Stimulated activated CD8-positive, alpha-beta memory T cell treated with anti-CD3 and anti-CD28 coated beads, Interleukin-12 subunit alpha, Interleukin-12 subunit beta, amount 100 ng/mL, for 24 hours (primary cell): Measurements from ENCODE around the gene GDPD4.

Experiments
- DNase-seq: peaks from one replicate; pipeline ENCODE4 v3.0.0-alpha.2; 2020; ENCODE audit errors: extremely low read depth

GDPD4 gene

GRCh38 chr11:77244277-77245027 lies 57.0 kb downstream of the GDPD4 start:
- no peak for DNase-seq

DNA sequence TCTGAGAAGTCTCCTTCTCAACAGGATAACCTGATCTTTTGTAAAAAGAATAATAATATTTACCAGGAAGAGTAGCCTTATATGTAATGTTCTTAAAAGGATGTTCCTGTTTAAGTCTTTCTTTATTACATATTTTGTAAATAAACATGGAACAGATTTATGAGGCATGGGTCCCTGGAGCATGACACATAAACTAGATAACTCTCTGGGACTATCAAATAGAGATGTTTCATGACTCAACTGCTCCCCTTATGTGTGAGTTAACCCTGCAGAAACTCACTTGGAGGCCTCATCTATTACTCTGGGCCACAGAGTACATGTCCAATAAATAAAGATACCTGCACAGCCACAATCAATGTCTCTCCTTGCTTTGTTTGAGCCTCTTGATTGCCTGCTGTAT lies 64.6 kb downstream of the GDPD4 start:
- no peak for DNase-seq

DNA sequence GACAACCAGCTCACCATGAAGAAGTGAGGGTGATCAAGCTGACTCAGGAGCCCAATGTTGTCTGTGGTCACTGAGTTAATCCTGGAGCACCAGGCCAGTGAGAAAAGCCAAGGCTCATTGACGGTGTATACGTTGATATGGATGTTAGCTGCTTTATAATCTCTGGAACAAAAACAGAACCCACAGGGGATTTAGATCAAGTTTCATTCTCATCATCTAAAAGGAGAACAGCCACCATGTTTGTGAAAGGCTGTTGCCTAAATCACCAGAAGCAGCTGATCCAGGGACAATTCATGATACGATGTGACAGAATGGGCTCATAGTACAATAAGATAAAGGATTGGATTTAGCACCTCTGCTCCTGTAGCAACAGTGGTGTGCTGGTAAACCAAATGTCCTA lies 68.5 kb downstream of the GDPD4 start:
- DNase-seq, result no peak

DNA sequence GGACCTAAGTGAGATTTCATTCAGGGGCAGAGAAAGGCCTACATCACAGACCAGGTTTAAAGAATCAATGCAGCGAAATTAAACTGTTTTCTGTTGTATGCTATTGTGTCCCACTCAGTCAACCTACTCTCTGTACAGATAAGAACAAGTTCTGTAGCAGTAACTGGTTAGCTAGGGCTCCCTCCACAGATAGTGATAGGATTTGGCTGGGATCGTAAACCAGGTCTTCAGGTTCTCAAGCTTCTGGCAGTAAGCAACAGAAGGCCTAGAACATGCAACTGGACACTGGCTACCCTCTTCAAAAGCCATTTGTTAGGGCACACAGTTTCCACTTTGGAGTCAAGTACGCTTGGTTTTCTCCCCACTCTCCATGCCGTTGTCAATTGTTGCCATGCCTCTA lies 69.2 kb downstream of the GDPD4 start:
- no peak for DNase-seq

- no peak for DNase-seq
These were observed 69.7 kb downstream of the GDPD4 start for GRCh38 chr11:77231800-77232199.

DNA sequence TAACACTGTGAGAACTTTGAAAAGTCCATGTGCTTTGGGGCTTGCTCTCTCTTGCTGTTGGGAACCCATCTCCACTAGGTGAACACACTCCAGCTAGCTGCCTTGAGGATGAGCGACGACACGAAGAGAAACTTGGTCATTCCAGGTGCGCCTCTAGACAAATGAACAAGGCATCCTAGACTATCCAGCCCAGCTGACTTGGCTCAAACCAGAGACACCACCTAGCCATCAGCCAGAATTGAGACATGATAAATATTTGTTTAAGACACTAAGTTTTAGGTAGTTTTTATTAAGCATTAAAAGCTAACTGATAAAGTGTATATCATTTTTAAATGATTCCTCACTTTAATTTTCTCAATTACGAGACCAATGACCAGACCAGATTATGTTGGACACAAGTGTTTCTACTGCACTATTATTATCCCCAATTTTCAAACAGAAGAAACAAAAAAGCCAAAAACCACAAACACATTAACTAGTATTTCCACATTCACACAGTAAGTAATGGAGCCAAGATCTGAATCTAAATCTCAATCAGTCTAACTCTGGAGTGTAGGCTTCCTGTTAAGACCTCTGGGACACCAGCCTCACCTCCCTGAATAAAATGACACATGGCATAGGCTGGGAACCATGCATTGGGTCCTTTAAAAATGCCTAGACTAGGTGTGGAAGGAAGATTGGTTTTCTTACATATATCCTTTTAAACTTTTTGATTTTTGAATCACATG lies 70.4 kb downstream of the GDPD4 start:
- DNase-seq, result no peak

DNA sequence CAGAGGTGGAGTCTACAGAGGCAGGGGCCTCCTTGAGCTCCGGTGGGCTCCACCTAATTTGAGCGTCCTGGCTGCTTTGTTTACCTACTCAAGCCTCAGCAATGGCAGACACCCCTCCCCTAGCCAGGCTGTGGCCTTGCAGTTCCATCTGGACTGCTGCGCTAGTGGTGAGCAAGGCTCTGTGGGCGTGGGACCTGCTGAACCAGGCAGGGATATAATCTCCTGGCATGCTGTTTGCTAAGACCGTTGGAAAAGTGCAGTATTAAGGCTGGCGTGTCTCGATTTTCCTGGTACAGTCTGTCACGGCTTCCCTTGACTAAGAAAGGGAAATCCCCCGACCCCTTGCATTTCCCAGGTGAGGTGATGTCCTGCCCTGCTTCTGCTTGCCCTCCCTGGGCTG lies 77.7 kb downstream of the GDPD4 start:
- DNase-seq, result no peak

- no peak for DNase-seq
These were observed 84.3 kb downstream of the GDPD4 start for GRCh38 chr11:77217156-77217555.

DNA sequence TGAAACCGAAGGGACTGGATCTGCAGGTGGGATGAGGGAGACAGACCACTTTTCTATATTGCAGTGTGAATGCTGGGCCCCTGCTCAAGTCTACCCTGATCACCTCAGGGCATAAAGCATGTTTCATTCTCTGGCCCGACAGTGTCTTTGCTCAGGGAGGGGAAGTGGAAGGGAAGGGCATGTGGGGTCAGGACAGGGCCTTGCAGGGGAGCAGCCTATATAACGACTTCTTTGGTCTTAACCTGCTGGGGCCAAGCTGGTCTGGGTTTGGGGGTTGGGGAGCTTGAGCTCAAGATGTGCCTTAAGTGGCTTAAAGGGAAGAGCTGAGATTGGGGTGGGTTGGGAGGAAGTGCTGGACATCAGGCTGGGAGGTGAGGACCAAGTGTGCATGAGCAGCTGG lies 86.4 kb downstream of the GDPD4 start:
- DNase-seq, result no peak

- no peak for DNase-seq
These were observed 86.9 kb downstream of the GDPD4 start for GRCh38 chr11:77214557-77214956.

DNA sequence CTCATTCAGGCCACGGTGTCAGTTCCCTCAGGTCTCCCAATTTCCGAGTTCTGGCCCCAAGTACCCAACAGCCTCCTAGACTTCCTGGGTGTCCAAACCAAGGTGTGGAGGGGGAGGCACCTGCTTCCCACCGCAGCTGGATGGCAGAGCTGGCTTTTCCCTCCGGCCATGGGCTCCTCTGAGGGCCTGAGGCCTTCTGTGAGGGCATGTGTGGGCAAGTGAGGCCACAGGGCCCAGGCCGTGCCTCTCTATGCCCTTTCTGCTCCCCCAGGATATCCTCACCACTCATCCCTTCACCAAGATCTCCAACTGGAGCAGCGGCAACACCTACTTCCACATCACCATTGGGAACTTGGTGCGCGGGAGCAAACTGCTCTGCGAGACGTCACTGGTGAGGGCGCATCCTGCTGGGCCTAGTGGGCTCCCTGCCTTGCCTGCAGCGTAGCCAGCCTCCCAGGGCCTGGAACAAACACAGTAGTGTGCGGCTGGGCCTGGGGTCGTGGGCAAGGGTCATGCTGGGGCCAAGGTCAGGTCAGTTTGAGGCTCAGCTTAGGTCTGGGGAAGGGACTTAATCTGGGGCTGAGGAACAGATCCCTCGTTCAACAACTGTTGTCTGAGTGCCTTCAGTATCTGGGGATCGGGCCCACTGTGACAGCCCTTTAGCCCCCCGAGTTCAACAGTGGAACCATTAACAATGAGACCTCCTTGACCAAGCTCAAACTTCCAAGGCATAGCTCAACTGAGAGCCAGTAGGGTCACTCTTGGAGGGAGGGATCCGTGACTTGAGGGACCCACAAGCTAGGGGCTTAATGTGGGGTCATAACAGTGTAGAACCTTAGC lies 87.7 kb downstream of the GDPD4 start:
- no peak for DNase-seq

DNA sequence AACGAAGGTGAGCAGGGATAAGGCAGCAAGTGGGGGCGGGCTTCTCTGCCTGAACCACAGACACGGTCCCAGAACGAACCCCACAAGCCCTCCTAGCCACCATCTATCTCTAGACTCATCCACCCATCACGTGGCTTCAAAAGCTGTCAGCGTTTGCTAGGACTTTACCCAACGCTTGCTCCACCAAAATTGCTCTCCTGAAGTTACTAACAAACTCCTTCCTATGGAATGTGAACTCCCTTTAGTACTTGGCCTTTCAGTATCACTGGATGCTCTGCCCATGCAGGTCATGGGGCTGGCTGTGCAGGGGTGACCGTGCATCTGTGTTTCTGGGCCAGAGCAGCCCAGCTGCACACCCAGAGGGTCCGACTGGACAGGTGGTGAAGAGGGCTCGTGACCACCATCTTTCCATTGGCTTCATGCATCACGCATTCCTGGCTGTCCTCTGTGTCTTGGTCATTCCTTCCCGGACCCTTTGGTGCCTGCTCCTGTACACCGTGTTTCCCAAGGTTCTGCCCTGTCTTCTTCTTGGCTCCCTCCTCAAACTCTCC lies 88.4 kb downstream of the GDPD4 start:
- no peak for DNase-seq

DNA sequence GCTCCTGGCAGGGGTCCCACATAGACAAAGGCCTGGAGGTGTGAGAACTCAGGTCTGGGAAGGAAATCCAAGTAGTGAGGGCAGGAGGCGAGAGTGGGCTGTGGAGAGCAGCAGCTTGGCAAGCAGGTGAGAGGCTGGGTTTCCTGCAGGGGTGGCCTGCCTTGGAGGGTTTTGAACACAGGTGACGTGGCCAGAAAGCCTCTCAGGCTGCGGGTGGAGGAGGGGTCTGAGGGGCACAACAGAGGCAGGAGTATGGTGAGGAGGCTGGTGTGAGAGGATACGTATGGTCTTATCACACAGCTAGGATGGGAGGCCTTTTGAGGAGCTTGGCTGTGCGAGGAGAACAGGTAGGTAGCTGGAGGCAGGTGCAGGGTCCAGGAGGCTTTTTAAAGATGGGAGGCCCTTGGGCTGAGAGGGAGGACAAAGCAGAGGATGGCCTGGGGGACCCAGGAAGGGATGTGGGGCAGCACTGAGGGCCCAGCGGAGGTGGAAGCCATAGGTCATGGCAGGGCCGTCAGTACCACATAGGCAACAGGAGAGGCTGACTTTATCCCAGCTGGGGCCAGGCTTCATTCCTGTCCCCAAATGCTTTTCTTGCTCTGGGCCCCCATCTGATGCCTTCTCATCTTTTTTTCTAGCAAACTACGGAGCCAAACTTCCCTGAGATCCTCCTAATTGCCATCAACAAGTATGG lies 89.0 kb downstream of the GDPD4 start:
- no peak for DNase-seq

DNA sequence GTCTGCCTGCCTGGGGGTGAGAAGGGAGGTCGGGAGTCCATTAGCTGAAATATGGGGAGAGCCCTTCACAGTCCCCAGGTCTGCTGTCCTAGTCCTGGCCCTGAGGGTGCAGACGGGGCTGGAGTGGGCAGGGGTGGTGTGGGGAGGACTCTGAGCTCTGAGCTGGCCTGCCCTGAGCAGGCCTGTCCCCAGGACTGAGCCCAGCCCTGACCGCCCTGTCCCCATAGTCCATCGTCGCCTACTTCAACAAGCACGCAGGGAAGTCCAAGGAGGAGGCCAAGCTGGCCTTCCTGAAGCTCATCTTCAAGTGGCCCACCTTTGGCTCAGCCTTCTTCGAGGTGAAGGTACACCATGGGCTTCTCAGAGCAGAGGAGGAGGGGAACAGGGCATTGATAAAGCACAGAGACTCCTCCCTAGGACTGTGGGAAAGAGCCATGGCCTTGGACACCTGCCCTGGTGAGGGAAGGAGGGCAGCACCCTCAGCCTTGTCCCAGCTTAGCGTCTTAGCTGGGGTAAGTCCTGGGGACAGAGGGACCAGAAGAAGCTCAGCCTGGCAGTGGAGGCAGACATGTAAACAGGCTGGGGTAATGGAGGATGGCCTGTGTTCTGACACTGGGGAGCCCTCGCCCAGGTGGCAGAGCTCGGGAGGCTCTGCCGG lies 89.8 kb downstream of the GDPD4 start:
- DNase-seq, result no peak

GRCh38 chr11:77211040-77211451 lies 90.4 kb downstream of the GDPD4 start:
- DNase-seq, result no peak

DNA sequence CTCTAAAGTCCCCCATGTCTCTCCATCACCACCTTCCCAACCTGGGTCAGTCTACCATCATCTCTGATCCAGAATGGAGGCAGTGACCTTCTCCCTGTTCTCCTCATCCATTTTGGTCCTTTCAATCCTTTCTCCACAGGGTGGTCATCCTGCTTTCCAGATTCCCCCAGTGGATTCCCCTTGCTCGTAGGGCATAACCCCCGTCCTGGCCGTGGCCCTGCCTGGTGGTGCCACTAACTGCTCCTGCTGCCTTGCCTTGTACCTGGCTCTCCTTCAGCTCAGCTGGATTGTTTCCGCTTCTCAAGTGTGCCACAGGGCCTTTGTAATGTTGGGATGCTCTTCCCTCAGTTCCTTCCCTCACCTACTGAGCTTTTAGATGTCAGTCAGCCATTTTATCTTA lies 91.8 kb downstream of the GDPD4 start:
- no peak for DNase-seq

- DNase-seq, result no peak
These were observed 93.0 kb downstream of the GDPD4 start for GRCh38 chr11:77208535-77208934.

DNA sequence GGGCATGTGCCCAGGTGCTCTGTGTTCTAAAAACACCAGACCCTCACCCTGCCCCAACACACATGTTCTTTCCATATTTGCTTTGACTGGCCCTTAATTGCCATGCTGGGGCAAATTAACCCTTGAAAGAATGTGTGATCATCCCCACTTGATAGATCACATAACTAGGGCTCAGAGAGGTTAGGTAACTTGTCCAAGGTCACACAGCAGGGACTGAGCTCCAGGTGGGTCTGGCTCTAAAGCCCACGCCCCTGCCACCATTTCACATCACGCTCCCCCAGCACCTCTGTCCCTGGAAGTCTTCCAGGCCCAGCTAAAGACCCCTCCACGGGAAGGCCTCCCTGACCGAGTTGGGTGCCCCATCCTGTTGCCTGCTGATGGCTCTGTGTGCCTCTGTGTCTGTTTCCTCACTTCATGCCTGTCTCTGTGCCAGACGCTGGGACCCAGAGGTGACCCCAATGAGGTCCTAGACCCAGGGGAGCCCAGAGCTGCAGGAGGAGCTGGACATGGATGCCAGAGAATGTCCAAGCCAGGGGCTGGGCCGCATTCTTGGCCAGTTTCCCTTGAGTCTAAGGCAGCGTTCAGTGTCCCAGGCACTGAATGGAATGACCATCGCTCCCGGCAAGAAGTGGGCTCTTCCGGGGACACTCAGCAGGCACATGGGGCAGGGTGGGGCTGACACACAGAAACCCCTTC lies 93.7 kb downstream of the GDPD4 start:
- no peak for DNase-seq

DNA sequence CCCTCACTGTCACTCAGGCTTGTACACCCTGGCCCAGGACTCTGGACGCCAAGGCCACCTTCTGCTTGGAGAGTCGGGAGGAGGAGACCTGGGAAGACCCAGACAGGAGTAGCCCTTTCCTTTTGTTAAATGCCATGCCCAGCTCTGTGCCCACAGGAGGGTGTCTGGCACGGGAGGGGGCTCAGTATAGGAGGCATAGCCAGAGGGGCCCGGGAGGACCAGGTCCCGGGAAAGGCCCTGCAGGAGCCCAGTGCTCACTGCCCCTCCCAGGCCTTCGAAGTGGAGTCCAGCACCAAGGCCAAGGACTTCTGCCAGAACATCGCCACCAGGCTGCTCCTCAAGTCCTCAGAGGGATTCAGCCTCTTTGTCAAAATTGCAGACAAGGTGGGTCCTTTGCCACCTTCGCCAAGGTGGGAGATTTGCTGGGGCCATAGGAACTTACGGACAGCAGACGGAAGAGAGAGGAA lies 94.4 kb downstream of the GDPD4 start:
- DNase-seq, result no peak

- no peak for DNase-seq
These were observed 95.0 kb downstream of the GDPD4 start for GRCh38 chr11:77206264-77207018.
